Ectodermal cell (in vitro differentiated cells): Measurements from ENCODE around the gene PUS1.

Experiments
- H3K27ac ChIP-seq: 2 replicates; pipeline ENCODE4 v1.7.0; 2013; ENCODE audit warnings: mild to moderate bottlenecking, low read depth, low read length; ENCODE audit not compliant: insufficient read depth, poor library complexity, severe bottlenecking
- H3K27me3 ChIP-seq: 2 replicates; pipeline ENCODE4 v1.7.0; 2013; ENCODE audit warnings: mild to moderate bottlenecking, low read length; ENCODE audit not compliant: insufficient read depth, control insufficient read depth, poor library complexity, severe bottlenecking
- H3K36me3 ChIP-seq: one replicate; pipeline ENCODE4 v1.7.0; 2013; ENCODE audit warnings: low read length; ENCODE audit not compliant: control insufficient read depth, insufficient read depth
- H3K4me1 ChIP-seq: one replicate; pipeline ENCODE4 v1.7.0; 2013; ENCODE audit warnings: low read length; ENCODE audit not compliant: control insufficient read depth, insufficient read depth
- H3K4me3 ChIP-seq: 2 replicates; pipeline ENCODE4 v1.7.0; 2013; ENCODE audit warnings: low read depth, low read length, control low read depth; ENCODE audit not compliant: insufficient read depth
- H3K9me3 ChIP-seq: 2 replicates; pipeline ENCODE4 v1.7.0; 2013; ENCODE audit warnings: mild to moderate bottlenecking, low read length, moderate library complexity; ENCODE audit not compliant: control insufficient read depth
- WGBS, 2 experiments: methylation state at CpG; one replicate each; pipeline ENCODE4 v1.1.7; 2013; ENCODE audit warnings: missing lambda C conversion rate in 2 of 2; 5-methylcytosine and 5-hydroxymethylcytosine counted together

The PUS1 gene

DNA sequence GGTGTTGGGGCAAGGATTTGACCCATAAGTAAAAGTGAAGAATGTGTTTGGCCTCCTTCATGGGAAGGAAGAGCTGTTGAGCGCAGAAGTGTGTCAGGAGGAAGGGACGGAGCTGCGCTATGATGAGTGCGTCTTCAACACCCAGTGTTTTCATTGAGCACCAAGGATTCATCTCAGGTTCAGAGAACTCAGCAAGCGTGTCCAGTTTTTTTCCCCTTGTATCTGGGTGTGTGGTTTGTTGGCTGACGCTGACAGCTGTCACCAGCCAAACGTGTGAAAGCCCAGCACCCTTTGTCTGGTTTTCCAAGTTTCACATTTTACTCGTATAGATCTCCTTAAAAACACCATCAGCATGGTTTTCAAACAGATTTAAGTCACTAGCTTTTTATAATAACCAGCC, 33.0 kb downstream of the PUS1 start:
- H3K9me3 ChIP-seq = no peaks in the 10 kb centered on the region
- H3K27ac ChIP-seq = no peak overlapping the region
- no peak overlapping the region for H3K4me3 ChIP-seq
- peaks cover 6% of the 10 kb centered on the region for H3K36me3 ChIP-seq
- WGBS, 2 experiments = 96 to 97% methylated on average over 8 of the region's 8 CpGs
- peaks cover 12% of the 10 kb centered on the region for H3K4me1 ChIP-seq
- H3K27me3 ChIP-seq = no peaks in the 10 kb centered on the region

DNA sequence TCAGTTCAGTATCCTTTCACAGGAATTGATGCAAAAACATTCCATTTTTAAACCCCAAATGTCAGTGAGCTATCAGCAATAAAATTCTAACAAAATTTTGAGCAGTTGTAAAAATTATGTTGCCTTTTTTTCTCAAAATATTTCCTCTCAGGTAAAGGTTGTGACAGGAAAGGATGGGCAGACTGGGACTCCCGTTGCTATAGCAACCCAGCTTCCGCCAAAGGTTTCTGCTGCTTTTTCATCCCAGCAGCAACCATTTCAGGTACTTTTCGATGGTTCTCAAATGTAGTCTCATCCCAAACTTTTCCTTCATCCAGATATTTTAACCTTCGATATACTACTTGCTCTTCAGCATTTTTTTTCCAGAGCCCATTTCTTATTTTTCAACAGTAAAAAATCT, 34.3 kb downstream of the PUS1 start:
- no peaks in the 10 kb centered on the region for H3K27me3 ChIP-seq
- peaks cover 6% of the 10 kb centered on the region for H3K36me3 ChIP-seq
- no peak overlapping the region for H3K27ac ChIP-seq
- H3K9me3 ChIP-seq = no peaks in the 10 kb centered on the region
- WGBS, 2 experiments = 91% methylated on average over 4 of the region's 4 CpGs
- peaks cover 7% of the 10 kb centered on the region for H3K4me1 ChIP-seq
- no peak overlapping the region for H3K4me3 ChIP-seq

DNA sequence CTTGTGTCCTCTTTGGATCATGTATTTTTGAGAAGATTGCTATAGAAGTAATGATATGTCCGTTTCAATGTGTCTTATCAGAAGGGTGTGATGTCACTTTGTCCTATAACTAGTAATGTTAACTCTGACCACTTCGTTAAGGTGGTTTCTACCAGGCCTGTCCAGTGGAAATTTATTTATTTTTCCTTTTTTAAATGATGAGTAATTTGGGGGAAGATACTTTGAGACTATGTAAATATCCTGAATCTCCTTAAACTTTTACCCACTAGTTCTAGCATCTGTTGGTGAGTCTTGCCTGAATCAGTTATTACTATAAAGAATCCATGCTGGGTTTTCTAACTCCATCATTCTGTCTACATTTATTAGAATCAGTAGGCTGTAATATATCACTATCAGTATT, 36.0 kb downstream of the PUS1 start:
- WGBS, 2 experiments = 90 to 97% methylated on average over 2 of the region's 2 CpGs
- Histone ChIP-seq H3K36me3 (peaks cover 6% of the 10 kb centered on the region), H3K27ac (no peak overlapping the region)

DNA sequence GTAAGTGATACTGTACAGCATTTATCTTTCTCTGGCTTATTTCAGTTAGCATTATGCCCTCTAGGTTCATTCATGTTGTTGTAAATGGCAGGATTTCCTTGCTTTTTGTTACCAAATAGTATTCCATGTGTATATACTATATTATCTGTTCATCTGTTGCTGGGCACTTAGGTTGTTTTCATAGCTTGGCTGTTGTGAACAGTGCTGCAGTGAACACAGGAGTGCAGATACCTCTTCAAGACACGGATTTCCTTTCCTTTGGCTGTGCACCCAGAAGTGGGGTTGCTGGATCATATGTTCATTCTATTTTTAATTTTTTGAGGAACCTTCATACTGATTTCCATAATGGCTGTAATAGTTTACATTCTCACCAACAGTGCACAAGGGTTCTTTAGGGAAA, 42.1 kb downstream of the PUS1 start:
- 92 to 100% methylated on average over 1 of the region's 1 CpG for WGBS, 2 experiments
- Histone ChIP-seq H3K4me3 (no peak overlapping the region), H3K4me1 (no peaks in the 10 kb centered on the region), H3K27ac (peak overlapping the region; percentile 8), H3K36me3 (no peaks in the 10 kb centered on the region), H3K27me3 (no peaks in the 10 kb centered on the region), H3K9me3 (no peaks in the 10 kb centered on the region)

More for the DNA sequence above, 36.0 kb downstream of the PUS1 start:
- Histone ChIP-seq H3K27me3 (no peaks in the 10 kb centered on the region), H3K4me1 (no peaks in the 10 kb centered on the region), H3K9me3 (no peaks in the 10 kb centered on the region), H3K4me3 (no peak overlapping the region)

DNA sequence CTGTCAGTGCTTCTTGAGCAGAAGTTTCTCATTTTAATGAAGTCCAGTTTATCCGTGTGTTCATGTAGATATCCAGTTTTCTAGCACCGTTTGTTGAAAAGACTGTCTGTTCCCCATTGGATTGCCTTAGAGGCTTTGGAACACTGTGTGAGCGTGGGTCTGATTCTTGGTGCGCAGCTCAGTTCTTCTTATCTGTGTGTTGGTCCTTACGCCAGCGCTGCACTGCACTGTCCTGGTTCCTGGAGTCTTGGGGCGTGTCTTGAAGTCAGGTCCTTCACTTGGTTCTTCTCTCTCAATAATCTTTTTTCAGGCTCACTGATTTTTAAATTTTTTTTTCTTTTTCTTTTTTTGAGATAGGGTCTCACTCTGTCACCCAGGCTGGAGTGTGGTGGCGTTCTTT, 46.2 kb downstream of the PUS1 start:
- H3K4me3 ChIP-seq = no peak overlapping the region
- H3K9me3 ChIP-seq = no peaks in the 10 kb centered on the region
- no peak overlapping the region for H3K27ac ChIP-seq
- no peaks in the 10 kb centered on the region for H3K36me3 ChIP-seq
- 93 to 96% methylated on average over 8 of the region's 8 CpGs for WGBS, 2 experiments
- H3K27me3 ChIP-seq = no peaks in the 10 kb centered on the region
- H3K4me1 ChIP-seq = no peaks in the 10 kb centered on the region

DNA sequence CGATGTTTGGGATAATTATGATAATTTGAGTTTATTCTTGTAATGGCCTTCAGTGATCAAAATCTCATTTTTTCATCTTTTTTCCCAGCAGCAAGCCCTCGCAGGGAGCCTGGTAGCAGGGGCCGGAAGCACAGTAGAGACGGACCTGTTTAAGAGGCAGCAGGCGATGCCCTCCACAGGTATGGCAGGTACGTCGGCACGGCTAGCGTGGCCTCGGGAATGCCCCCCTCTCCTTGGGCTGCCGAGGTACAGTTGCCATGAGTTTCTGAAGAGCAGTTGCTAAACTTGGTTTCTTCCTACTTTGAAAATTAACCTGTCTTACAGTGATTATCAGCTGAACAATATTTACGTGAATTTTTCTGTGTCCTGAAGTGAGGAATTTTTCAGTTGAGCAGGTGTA, 50.5 kb downstream of the PUS1 start:
- peaks cover 16% of the 10 kb centered on the region for H3K36me3 ChIP-seq
- 96 to 97% methylated on average over 12 of the region's 12 CpGs for WGBS, 2 experiments
- H3K27me3 ChIP-seq = no peaks in the 10 kb centered on the region
- no peaks in the 10 kb centered on the region for H3K4me1 ChIP-seq
- no peak overlapping the region for H3K4me3 ChIP-seq
- H3K27ac ChIP-seq = no peak overlapping the region
- H3K9me3 ChIP-seq = no peaks in the 10 kb centered on the region

DNA sequence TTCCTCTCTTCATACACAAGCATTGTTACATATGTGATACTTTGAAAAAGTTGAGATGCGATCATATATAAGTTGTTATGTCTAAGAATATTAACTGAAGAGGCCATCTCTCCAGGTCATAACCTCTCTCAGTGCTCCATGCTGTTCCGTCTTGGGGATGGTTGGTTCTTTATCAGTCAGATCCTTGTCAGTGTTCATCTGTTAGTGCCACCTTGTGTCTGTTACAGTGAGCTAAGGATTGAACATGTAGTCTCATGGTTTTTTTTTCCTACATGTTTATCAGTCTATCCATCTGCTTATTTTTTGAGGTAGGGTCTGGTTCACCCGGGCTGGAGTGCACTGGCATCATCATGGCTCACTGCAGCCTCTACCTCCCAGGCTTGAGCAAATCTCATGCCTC, 51.2 kb downstream of the PUS1 start:
- 87 to 94% methylated on average over 2 to 3 of the region's 3 CpGs for WGBS, 2 experiments
- H3K36me3 ChIP-seq = peaks cover 17% of the 10 kb centered on the region
- no peak overlapping the region for H3K27ac ChIP-seq
- H3K27me3 ChIP-seq = no peaks in the 10 kb centered on the region
- H3K9me3 ChIP-seq = no peaks in the 10 kb centered on the region
- H3K4me1 ChIP-seq = no peaks in the 10 kb centered on the region
- no peak overlapping the region for H3K4me3 ChIP-seq

DNA sequence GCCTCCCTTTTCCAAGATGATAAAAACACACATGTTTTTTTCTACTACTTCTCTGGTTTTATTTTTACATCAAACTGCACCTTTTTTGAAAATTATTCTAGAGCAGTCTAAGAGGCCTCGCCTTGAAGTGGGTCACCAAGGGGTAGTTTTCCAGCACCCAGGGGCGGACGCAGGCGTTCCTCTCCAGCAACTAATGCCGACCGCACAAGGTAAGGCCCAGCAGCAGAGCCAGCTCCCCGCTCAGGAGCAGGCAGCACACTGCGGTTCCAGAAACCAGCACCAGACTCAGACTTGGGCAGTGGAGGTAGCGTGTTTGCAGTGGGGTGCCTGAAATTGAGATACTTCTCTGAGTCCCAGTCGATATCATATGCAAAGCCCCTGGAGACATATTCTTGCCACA, 52.3 kb downstream of the PUS1 start:
- Histone ChIP-seq H3K4me1 (no peaks in the 10 kb centered on the region), H3K9me3 (no peaks in the 10 kb centered on the region), H3K36me3 (peaks cover 20% of the 10 kb centered on the region), H3K27ac (no peak overlapping the region), H3K4me3 (no peak overlapping the region), H3K27me3 (no peaks in the 10 kb centered on the region)
- WGBS, 2 experiments = 95 to 96% methylated on average over 10 of the region's 10 CpGs

DNA sequence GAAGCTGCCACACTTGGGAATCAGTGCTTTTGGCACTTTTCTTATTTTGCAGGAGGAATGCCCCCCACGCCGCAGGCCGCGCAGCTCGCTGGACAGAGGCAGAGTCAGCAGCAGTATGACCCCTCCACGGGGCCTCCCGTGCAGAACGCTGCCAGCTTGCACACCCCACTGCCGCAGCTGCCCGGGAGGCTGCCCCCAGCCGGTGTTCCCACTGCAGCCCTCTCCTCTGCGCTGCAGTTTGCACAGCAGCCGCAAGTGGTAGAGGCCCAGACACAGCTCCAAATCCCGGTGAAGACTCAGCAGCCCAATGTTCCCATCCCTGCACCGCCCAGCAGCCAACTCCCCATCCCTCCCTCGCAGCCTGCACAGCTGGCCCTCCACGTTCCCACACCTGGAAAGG, 53.0 kb downstream of the PUS1 start:
- peaks cover 3% of the 10 kb centered on the region for H3K4me1 ChIP-seq
- no peak overlapping the region for H3K27ac ChIP-seq
- H3K4me3 ChIP-seq = no peak overlapping the region
- 95 to 97% methylated on average over 17 of the region's 17 CpGs for WGBS, 2 experiments
- peaks cover 20% of the 10 kb centered on the region for H3K36me3 ChIP-seq
- no peaks in the 10 kb centered on the region for H3K27me3 ChIP-seq
- H3K9me3 ChIP-seq = no peaks in the 10 kb centered on the region

DNA sequence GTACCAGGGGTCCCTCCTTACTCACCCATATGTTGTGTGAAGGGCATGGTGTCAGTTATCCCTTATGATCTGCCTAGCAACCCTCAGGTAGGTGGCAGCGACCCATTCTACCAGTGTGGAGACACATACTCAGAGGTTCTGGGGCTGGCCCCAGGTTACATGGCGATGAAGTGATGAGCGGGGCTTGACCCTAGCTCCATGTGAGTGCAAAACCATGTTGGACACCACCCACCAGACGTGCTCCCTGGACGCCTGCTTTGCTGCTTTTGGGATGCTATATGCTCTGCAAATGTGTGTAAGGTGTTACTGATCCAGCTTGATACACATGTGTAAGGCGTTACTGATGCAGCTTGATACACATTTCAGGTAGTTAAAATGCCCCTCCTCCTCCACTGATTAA, 54.0 kb downstream of the PUS1 start:
- Histone ChIP-seq H3K27ac (no peak overlapping the region), H3K27me3 (no peaks in the 10 kb centered on the region), H3K4me1 (peaks cover 5% of the 10 kb centered on the region), H3K4me3 (no peak overlapping the region), H3K9me3 (no peaks in the 10 kb centered on the region), H3K36me3 (peaks cover 28% of the 10 kb centered on the region)
- WGBS, 2 experiments = 95 to 98% methylated on average over 6 of the region's 6 CpGs

DNA sequence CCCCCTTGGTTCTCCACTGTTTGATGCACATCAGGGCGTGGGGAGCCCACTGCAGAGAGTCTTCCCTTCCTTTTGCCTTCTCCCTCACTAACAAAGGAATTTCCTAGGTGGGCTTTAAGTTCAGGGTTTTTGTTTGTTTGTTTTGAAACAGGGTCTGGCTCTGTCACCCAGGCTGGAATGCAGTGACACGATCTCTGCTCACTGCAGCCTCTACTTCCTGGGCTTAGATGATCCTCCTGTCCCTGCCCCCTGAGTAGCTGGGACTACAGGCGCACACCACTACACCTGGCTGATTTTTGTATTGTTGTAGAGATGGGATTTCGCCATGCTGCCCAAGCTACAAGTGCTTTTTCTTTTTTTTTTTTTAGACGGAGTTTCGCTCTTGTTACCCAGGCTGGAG, 54.5 kb downstream of the PUS1 start:
- Histone ChIP-seq H3K36me3 (peaks cover 31% of the 10 kb centered on the region), H3K4me1 (peaks cover 8% of the 10 kb centered on the region), H3K9me3 (no peaks in the 10 kb centered on the region), H3K27me3 (no peaks in the 10 kb centered on the region), H3K4me3 (no peak overlapping the region), H3K27ac (no peak overlapping the region)
- WGBS, 2 experiments = 94 to 95% methylated on average over 6 of the region's 6 CpGs
